PFSK-1 (cell line): ENCODE measurements around the gene ALG6.

Experiments used
- FOXP2 ChIP-seq: optimal IDR thresholded peaks from 2 replicates; pipeline ENCODE3; 2011; ENCODE audit warnings: borderline replicate concordance, control low read depth, inconsistent platforms; ENCODE audit not compliant: insufficient read depth; ENCODE audit errors: extremely low read length, extremely low read depth
- POLR2AphosphoS5 ChIP-seq: IDR thresholded peaks from 2 replicates; pipeline ENCODE4 v1.6.1; 2012; ENCODE audit warnings: low read depth, mild to moderate bottlenecking, control low read depth, low read length, moderate library complexity
- SIN3A ChIP-seq: IDR thresholded peaks from 2 replicates; pipeline ENCODE4 v1.6.1; 2012; ENCODE audit warnings: mild to moderate bottlenecking, low read length, moderate library complexity, borderline replicate concordance; ENCODE audit not compliant: insufficient read depth
- TAF1 ChIP-seq: IDR thresholded peaks from 2 replicates; pipeline ENCODE4 v1.6.1; 2012; ENCODE audit warnings: low read length, control low read depth, borderline replicate concordance; ENCODE audit not compliant: insufficient read depth
- TF ChIP-seq, protein P1 (sequence below), 2 experiments: IDR thresholded peaks; 2 replicates each; pipeline versions ENCODE4 v1.6.1 to v1.8.0; 2011 to 2012; ENCODE audit warnings: low read depth in 2 of 2, low read length in 2 of 2, control low read depth in 1 of 2, inconsistent platforms in 1 of 2, mild to moderate bottlenecking in 1 of 2, moderate library complexity in 1 of 2; ENCODE audit not compliant: insufficient read depth in 1 of 2

ALG6 gene

DNA sequence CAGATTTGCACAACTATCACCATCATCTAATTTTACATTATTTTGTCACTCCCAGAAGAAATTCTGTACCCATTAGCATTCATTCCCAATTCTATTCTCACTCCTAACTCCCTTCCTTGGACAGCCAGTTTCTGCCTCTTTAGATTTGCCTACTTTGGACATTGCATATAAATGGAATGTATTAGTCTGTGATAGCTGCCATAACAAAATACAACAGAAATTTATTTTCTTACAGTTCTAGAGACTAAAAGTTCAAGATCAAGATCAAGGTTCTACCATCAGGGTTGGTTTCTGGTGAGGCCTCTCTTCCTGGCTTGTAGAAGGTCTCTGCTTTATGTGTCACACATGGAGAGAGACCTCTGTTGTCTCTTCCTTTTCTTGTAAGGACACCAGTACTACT is 61.9 kb downstream of the ALG6 start:
- no peak for TF ChIP-seq SIN3A
- TF ChIP-seq POLR2AphosphoS5 = no peak

DNA sequence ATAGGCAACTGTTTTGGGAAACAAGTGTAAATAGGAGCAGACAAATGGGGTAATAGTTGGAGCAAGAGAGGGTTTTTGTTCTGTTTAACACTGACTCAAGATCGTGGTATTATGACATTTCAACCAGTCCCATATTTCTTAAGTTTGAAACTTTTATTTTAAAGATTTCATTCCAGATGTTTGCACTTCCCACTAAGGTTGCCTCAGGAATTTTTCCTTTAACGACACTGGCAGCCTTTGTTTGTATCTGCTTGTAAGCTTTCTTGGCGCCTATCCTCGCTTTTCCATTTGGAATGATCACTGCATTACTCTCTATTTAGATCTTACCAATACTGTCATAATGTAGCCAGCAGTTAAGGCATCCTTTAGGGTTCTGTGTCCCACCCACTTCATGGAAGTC is 67.7 kb downstream of the ALG6 start:
- TF ChIP-seq SIN3A (no peak), POLR2AphosphoS5 (no peak), FOXP2 (no peak), TAF1 (no peak)
- TF ChIP-seq, protein P1, sequence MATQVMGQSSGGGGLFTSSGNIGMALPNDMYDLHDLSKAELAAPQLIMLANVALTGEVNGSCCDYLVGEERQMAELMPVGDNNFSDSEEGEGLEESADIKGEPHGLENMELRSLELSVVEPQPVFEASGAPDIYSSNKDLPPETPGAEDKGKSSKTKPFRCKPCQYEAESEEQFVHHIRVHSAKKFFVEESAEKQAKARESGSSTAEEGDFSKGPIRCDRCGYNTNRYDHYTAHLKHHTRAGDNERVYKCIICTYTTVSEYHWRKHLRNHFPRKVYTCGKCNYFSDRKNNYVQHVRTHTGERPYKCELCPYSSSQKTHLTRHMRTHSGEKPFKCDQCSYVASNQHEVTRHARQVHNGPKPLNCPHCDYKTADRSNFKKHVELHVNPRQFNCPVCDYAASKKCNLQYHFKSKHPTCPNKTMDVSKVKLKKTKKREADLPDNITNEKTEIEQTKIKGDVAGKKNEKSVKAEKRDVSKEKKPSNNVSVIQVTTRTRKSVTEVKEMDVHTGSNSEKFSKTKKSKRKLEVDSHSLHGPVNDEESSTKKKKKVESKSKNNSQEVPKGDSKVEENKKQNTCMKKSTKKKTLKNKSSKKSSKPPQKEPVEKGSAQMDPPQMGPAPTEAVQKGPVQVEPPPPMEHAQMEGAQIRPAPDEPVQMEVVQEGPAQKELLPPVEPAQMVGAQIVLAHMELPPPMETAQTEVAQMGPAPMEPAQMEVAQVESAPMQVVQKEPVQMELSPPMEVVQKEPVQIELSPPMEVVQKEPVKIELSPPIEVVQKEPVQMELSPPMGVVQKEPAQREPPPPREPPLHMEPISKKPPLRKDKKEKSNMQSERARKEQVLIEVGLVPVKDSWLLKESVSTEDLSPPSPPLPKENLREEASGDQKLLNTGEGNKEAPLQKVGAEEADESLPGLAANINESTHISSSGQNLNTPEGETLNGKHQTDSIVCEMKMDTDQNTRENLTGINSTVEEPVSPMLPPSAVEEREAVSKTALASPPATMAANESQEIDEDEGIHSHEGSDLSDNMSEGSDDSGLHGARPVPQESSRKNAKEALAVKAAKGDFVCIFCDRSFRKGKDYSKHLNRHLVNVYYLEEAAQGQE (IDR thresholded peaks at IDR 0.05; ENCODE audit: insufficient read depth in 1 of 2, low read depth in 2 of 2, low read length in 2 of 2) = no peak

GRCh38 chr1:63442141-63442475 is 74.7 kb downstream of the ALG6 start:
- TF ChIP-seq, protein P1 (IDR thresholded peaks at IDR 0.05; ENCODE audit: insufficient read depth in 1 of 2, low read depth in 2 of 2, low read length in 2 of 2) = no peak
- TF ChIP-seq SIN3A (no peak), POLR2AphosphoS5 (no peak), TAF1 (no peak), FOXP2 (no peak)

- TF ChIP-seq POLR2AphosphoS5 = no peak
- TF ChIP-seq, protein P1 (IDR thresholded peaks at IDR 0.05; ENCODE audit: insufficient read depth in 1 of 2, low read depth in 2 of 2, low read length in 2 of 2) = no peak
- TF ChIP-seq FOXP2 = no peak
- TF ChIP-seq TAF1 = no peak
- TF ChIP-seq SIN3A = no peak
Measured at GRCh38 chr1:63448731-63449246, 81.4 kb downstream of the ALG6 start.

DNA sequence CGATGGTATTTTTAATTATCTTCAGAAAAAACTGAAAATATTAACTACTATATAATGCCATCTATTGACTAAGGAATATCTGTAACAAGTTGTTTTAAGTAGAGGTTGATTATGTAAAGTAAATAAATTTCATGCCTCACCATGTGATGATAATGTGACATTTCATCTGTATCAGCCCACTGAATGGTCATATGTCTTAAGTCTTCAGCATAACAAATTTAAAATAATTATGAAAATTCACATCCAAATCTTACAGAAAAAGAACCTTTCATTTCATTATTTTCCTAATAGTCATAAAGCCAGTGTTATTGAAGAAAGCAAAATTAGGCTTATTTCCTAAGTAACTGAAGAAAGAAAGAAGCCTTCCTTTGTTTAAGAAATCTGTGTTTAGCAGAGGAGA is 83.0 kb downstream of the ALG6 start:
- TF ChIP-seq TAF1 (no peak), POLR2AphosphoS5 (no peak), FOXP2 (no peak), SIN3A (no peak)
- TF ChIP-seq, protein P1 (IDR thresholded peaks at IDR 0.05; ENCODE audit: insufficient read depth in 1 of 2, low read depth in 2 of 2, low read length in 2 of 2) = no peak
